K562 (cell line): Measurements from ENCODE around the gene CIB2.

Experiments
- ATF3 ChIP-seq, 2 experiments: fragments of 450-650 bp in 1 of 2; sonication (generic) in 1 of 2; formaldehyde crosslinking in 1 of 2; IDR thresholded peaks in 1 of 2; conservative IDR thresholded peaks in 1 of 2; 2 replicates each; pipeline versions ENCODE4 v1.6.1 to v1.8.1; 2016 to 2023; ENCODE audit warnings: mild to moderate bottlenecking in 2 of 2, moderate library complexity in 2 of 2, inconsistent platforms in 1 of 2, missing genetic modification reagents in 1 of 2
- EP300 ChIP-seq: IDR thresholded peaks from 2 replicates; pipeline ENCODE4 v1.6.1; 2012; ENCODE audit warnings: low read length, improper control_type of control experiment
- JUNB ChIP-seq: fragments of 450-650 bp; formaldehyde crosslinking; conservative IDR thresholded peaks from 2 replicates; pipeline ENCODE4 v1.4.0; 2020; ENCODE audit warnings: mild to moderate bottlenecking
- PHF8 ChIP-seq: fragments of 200-600 bp; sonication (generic); IDR thresholded peaks from 2 replicates; pipeline ENCODE4 v1.6.1; 2012; ENCODE audit warnings: mixed run types, mild to moderate bottlenecking, inconsistent platforms, low read length, moderate library complexity, borderline replicate concordance
- SIX5 ChIP-seq, 2 experiments: IDR thresholded peaks; 2 replicates each; pipeline ENCODE4 v1.6.1; 2011; ENCODE audit warnings: low read length in 2 of 2, borderline replicate concordance in 1 of 2, low read depth in 1 of 2, mild to moderate bottlenecking in 1 of 2, moderate library complexity in 1 of 2; ENCODE audit not compliant: insufficient read depth in 1 of 2
- SMARCC2 ChIP-seq: fragments of 450-650 bp; IDR thresholded peaks from 2 replicates; pipeline ENCODE4 v1.6.1; 2017; ENCODE audit warnings: antibody characterized with exemption, moderate library complexity, mild to moderate bottlenecking, low read depth
- SPI1 ChIP-seq: IDR thresholded peaks from 2 replicates; pipeline ENCODE4 v1.6.1; 2011; ENCODE audit warnings: low read depth, low read length, control low read depth, borderline replicate concordance
- TF ChIP-seq, protein P1 (sequence below), 3 experiments: IDR thresholded peaks in 2 of 3; conservative IDR thresholded peaks in 1 of 3; 2 replicates each; pipeline ENCODE4 v1.5.1; 2011 to 2012; ENCODE audit warnings: low read length in 3 of 3, mild to moderate bottlenecking in 3 of 3, control low read depth in 2 of 3, improper control_type of control experiment in 1 of 3, inconsistent platforms in 1 of 3, low read depth in 1 of 3, mixed read lengths in 1 of 3, moderate library complexity in 1 of 3; ENCODE audit not compliant: insufficient read depth in 2 of 3

- TF ChIP-seq, protein P1, sequence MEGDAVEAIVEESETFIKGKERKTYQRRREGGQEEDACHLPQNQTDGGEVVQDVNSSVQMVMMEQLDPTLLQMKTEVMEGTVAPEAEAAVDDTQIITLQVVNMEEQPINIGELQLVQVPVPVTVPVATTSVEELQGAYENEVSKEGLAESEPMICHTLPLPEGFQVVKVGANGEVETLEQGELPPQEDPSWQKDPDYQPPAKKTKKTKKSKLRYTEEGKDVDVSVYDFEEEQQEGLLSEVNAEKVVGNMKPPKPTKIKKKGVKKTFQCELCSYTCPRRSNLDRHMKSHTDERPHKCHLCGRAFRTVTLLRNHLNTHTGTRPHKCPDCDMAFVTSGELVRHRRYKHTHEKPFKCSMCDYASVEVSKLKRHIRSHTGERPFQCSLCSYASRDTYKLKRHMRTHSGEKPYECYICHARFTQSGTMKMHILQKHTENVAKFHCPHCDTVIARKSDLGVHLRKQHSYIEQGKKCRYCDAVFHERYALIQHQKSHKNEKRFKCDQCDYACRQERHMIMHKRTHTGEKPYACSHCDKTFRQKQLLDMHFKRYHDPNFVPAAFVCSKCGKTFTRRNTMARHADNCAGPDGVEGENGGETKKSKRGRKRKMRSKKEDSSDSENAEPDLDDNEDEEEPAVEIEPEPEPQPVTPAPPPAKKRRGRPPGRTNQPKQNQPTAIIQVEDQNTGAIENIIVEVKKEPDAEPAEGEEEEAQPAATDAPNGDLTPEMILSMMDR (IDR thresholded peaks at IDR 0.05 in 2 of 3, conservative IDR thresholded peaks at IDR 0.05 in 1 of 3; ENCODE audit: insufficient read depth in 2 of 3, low read depth in 1 of 3, low read length in 3 of 3): no peak
- TF ChIP-seq EP300: no peak
- no peak for TF ChIP-seq PHF8
- TF ChIP-seq SIX5 (IDR thresholded peaks at IDR 0.05; ENCODE audit: borderline replicate concordance in 1 of 2, insufficient read depth in 1 of 2, low read depth in 1 of 2, low read length in 2 of 2): no peak
- TF ChIP-seq ATF3 (IDR thresholded peaks at IDR 0.05): no peak
- TF ChIP-seq ATF3 (CRISPR knock-in tag; conservative IDR thresholded peaks at IDR 0.05): no peak
- TF ChIP-seq SMARCC2: no peak
- TF ChIP-seq SPI1: no peak
- TF ChIP-seq JUNB: no peak
Measured at GRCh38 chr15:78168608-78169007, 37.4 kb upstream of the CIB2 start.
